Measurements from ENCODE around the gene ANKFN1.

- TF ChIP-seq NPAS2 (CRISPR knock-in tag; IDR thresholded peaks at IDR 0.05; ENCODE audit: borderline replicate concordance) (no peak), EP300 (IDR thresholded peaks at IDR 0.05; ENCODE audit: low read depth in 2 of 2, low read length in 2 of 2) (no peak), EP300 (CRISPR knock-in tag; IDR thresholded peaks at IDR 0.05; ENCODE audit: borderline replicate concordance) (no peak)
These were observed 312.6 kb downstream of the ANKFN1 start for GRCh38 chr17:56465886-56466285.

Measured in HepG2 (cell line).